GM12874 (cell line): ENCODE data around the gene FDX1.

Experiments
- TF ChIP-seq, protein P1 (sequence below): IDR thresholded peaks from 2 replicates; pipeline ENCODE4 v1.5.1; 2011; ENCODE audit warnings: low read depth, mild to moderate bottlenecking, control low read depth, low read length, moderate library complexity; ENCODE audit not compliant: insufficient read depth

The FDX1 gene

DNA sequence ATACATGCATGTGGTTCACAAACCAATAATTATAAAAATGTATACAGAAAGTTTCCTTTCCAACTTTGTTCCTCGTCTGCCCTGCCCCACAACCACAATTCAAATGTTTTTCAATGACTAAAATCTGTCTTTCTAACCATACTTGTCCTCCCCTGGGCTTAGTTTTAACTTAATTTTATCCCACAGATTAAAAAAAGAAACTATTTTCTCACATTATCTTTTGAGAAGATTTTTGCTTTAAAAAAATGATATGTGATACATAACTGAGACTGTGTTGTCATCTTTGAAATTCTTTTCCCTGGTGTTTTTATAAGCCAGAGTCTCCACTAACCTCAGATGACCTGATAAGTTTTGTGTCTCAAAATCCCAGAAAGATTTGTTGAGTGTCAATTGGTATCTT, 79.0 kb downstream of the FDX1 start:
- TF ChIP-seq, protein P1, sequence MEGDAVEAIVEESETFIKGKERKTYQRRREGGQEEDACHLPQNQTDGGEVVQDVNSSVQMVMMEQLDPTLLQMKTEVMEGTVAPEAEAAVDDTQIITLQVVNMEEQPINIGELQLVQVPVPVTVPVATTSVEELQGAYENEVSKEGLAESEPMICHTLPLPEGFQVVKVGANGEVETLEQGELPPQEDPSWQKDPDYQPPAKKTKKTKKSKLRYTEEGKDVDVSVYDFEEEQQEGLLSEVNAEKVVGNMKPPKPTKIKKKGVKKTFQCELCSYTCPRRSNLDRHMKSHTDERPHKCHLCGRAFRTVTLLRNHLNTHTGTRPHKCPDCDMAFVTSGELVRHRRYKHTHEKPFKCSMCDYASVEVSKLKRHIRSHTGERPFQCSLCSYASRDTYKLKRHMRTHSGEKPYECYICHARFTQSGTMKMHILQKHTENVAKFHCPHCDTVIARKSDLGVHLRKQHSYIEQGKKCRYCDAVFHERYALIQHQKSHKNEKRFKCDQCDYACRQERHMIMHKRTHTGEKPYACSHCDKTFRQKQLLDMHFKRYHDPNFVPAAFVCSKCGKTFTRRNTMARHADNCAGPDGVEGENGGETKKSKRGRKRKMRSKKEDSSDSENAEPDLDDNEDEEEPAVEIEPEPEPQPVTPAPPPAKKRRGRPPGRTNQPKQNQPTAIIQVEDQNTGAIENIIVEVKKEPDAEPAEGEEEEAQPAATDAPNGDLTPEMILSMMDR = no peak

DNA sequence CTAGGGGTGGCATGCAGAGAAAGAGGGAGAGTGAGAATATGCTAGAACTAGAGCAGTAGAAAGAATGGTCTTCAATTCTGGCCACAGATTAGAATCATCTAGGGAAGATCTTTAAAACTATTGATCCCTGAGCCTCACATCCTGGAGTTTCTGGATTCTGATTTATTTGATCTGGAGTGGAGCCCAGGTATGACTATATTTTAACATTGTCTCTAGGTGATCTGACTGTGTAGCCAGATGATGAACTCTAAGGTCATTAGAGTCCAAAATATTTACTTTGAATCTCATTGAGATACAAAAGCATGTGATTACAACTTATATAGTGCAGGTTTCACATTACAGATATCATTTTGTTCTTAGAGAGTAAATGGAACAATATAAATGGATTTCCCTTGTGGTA, 79.7 kb downstream of the FDX1 start:
- TF ChIP-seq, protein P1 = no peak

DNA sequence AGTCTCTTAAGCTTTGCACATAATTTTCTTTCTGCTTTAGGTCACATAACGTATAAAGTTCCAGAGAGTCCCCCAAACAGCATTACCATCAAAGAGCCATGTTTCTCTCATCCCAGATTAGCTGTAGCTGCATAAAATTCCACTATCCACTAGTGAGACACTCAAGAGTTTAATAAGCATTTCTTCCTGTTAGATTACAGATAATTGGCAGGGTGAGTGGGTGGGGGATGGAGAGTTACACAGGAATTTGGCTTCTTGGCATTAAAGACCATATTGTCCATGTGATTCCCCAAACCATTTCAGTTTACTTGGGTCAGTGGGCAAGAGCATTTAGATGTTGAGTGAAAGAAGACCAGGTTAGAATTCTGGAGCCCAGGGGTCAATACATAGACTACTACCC, 82.3 kb downstream of the FDX1 start:
- TF ChIP-seq, protein P1 = no peak

DNA sequence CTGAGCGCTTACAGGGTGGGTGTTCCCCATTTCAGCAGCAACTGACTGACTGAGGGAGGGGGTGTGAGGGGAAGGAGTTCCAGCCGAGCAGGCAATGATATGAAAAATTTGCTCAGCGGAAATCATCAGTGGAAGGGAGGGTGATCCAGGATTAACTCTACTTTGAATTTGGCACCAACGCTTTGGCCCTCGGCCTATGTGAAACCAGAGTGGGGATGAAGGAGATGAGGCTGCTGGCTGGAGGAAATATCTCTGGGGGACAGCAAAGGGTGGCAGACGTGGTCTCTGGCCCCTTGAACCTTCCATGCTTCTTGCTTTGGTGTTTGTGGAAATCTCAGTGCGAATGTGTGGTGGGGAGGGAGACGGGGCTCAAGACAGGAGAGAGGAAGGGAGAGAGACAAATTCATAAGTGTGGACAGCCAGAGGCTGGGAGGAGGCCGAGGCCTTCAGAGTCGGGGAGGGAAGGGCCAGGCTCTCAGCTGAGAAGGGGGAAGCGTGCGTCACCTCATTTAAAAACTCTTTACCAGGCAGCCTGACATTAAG, 83.6 kb downstream of the FDX1 start:
- TF ChIP-seq, protein P1 = no peak

DNA sequence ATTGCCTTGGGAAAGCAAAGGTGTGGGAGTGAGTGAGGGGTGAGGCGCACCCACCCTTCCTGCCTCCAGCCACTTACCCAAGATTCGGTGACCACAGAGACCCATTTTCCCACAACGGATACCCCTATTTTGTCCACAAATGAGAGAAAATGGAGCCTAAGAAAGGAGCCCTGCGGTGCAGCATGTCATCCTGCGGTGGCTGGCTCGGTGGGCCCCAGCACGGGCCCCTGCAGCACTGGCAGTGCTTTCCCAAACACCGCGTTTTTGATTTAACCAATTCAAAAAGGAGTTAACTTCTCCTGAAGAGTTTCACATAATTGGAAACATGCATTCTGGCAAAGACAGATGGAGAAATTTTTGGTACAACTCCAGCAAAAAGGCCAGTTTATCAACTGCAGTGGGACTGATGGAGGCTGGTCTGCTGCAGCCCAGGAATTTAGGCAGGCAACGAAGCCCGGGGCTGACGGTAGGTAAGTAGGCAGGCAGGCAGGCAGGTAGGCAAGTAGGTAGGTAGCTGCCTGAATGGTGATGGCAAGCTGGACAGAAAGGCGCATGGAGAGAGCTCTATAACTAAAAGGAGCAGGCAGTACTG, 84.2 kb downstream of the FDX1 start:
- TF ChIP-seq, protein P1 = no peak
